NCI-H1105 treated with DMSO at 0.1 percent for 48 hours (cell line): ENCODE data around the gene KCNJ1.

ENCODE experiments used
- DNase-seq: peaks from one replicate; lab custom pipeline; 2025; lab: John Stamatoyannopoulos, UW

The KCNJ1 gene

DNA sequence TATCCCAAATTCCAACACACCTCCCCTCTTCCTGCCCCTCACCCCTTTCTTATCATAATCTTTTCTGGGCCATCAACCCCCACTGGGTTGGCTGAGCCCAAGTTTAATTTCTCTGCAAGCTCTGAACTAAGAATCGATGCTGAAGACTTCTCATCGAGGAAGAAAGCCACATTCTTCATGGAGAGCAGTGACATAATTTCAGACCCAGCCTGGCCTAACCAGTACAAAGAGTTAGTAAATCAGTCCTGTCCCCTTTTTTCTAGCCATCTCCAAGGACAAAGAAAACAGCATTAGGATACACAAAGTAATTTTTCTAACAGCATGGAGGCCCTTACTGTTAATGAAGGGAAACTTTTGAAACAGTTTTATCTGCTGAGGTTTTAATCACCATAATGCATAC, 45.0 kb downstream of the KCNJ1 start:
- DNase-seq: no peak

DNA sequence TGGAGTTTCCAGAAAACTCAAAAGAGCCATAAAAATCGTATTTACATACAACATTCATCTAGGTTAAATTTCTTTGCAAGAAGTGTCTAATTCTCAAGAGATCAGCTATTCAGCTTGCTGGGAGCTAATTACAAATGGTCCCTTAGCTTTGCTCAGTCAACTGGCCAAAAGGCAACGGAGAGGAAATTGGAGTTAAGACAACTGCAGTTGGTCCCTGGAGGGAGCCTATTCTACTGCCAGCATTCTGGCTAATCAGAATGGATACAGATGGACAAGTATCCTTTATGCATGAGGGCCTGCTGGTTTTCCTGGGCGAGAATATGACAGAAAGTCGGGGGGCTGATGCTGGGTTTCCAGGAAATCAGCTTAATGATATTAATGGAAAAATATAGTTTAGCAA, 45.5 kb downstream of the KCNJ1 start:
- DNase-seq: no peak

DNA sequence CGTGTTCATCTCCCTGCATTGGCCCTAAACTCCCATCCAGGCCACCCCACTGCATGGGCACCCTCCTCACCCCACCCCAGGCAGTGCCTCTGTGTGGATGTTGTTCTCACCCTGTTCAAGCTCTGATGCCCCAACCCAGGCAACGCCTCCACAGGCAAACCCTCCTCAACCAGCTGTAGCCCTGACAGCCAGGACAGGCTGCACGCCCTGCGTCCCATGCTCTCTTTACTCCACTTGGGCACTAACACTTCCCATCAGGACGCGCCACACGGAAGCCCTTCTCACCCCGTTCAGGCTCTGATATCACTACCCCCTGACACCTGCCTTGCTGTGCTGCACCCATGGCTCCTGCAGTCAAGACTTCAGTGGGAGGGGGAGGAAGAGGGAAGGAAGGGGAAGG, 47.9 kb downstream of the KCNJ1 start:
- DNase-seq: no peak

DNA sequence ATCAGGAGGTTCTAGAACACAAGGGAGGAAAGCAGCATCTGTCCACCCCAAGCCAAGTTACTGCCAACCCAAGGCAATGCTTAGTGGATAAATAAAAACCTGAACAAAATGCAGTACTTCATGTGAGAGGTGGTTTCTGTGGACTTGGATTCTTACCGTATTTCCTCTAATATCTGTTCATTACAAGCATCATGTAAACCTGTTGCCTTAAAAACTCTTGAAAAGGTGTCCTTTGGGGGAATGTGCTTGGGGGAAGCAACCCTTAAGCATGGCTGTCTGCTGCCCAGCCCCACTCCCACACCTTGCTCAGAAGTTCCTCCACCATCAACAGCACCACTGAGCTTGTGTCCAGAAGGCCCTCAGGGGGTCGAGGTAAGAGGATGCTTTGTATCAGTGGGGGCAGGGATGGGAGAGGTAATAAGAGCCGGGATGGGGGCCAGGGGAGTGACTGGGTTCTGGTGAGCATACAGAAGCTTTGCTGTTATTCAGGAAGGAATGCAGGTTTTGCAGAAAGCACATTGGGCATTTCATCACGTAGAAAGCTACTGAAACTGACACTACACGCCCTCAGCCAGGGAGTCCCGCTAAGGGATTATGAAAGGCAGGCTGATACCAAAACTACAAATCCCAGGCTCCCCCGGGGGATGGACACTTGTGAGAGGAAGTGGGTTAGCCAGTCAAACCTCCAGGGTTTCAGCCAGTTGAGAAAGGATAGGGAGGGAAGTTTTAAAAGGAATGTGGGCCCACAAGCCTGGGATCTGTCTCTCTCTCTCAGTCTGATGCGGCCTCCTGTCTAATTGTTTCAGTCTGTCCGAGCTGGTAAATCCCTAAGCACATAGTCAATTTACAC, 52.0 kb downstream of the KCNJ1 start:
- peak; percentile 28 for DNase-seq

DNA sequence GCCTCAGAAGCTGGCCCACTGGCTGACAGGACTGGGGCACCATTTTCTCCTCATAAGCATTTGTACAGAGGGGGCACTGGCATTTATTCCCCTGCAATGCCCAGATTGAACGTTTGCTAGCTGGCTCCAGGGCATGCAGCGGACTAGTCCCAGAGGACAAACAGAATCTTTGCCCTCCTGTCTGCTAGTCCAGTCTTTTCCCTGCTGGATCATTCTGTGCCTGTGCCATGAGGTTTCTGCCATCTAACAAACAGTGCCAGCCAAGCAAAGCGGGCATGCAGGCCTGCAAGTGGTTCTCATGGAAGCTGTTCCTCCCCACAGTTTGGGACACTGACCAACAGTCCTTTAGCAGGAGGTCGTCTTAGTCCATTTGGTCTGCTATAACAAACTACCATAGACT, 53.4 kb downstream of the KCNJ1 start:
- no peak for DNase-seq

DNA sequence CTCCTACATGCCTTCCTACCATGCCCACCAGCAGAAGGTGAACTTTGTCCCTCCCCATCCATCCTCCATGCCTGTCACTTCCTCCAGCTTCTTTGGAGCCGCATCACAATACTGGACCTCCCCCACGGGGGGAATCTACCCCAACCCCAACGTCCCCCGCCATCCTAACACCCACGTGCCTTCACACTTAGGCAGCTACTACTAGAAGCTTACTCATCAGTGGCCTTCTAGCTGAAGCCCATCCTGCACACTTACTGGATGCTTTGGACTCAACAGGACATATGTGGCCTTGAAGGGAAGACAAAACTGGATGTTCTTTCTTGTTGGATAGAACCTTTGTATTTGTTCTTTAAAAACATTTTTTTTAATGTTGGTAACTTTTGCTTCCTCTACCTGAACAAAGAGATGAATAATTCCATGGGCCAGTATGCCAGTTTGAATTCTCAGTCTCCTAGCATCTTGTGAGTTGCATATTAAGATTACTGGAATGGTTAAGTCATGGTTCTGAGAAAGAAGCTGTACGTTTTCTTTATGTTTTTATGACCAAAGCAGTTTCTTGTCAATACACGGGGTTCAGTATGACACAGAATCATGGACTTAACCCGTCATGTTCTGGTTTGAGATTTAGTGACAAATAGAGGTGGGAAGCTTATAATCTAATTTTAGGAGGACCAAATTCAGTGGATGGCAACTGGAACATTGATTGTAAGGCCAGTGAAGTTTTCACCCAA, 56.1 kb downstream of the KCNJ1 start:
- DNase-seq: no peak

DNA sequence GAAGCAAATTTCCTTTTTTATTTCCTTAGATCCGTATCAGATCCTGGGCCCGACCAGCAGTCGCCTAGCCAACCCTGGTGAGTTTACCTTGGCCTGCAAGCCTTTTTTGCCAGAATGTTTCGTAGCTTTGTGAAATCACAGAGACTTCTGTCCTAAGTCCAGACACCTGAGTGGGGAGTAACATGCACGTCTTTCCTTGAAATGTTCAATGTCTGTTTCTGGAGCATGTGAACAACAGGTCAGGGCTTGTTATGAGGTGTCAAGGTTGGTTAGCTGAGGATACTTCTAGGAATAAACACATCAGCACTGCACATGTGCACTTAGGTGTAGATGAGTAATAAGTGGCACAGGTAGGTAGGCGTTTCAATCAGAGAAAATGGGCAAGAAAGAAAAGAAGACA, 58.0 kb downstream of the KCNJ1 start:
- no peak for DNase-seq

DNA sequence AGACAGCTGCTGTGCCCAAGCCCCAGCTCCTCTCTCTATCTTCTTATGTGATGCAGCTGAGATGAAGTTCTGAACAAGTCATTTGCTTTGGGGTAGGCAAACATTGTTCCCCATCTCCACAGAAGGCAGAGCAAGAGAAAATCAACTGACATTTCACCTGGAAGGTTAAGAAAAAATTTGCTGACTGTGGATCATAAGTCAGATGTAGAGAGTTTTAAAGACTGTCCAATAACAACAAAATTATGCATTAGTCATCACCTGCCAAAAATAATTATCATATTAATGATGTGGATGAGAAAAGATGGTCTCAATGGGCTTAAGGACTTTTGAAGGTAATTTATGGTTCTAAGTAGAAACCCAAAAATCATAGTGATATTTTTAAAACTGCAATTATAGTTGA, 59.2 kb downstream of the KCNJ1 start:
- DNase-seq: no peak

DNA sequence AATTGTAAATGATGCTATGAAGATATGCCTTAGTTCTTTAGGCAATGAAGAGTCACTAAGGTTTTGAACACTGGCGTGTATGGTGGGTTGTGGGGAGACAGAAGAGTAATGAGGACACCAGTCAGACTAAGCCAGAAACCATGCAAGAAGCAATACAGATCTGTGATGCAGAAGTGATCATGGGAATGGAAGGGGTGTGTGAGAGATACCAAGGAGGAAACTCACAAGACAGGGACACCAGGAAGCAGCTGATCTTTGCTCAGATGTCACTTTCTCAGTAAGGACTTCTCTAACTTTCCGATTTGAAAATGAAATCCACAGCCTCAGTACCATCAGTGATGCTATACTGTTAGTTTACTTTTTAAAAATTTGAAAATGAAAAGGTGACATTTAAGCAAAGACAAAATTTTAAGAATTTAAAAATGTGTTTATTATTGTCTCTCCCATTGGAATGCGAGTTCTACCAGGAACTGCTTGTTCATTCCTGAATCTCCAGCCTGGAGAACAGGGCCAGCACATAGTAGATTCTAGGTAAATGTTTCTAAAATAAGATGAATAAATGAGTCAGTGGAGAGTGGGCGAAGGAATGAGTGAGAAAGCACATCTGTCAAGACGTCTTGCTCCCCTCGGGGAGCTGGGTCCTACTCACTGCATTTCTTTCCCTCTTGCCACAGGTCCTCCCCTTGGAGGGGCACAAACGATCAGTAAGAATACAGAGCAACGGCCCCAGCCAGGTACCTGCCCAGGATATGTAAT, 60.4 kb downstream of the KCNJ1 start:
- no peak for DNase-seq

DNA sequence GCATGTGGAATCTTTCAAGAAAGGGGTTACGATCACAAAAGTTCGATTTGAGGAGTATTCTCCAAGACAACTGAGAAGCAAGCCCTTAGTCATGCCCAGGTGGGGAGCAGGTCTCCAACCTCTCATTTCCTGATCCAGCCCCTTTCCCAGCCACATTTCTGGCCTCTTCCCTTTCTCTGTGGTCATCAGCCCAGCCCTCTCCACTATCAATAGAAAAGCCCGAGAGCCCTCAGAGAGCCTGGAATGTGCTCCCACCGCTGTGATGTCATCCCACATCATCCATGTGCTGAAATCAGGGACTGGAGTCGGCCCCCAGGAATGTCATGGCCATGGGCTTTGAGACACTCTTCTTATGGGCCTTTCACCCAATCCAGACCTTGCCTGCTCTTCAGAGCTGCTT, 62.6 kb downstream of the KCNJ1 start:
- no peak for DNase-seq

DNA sequence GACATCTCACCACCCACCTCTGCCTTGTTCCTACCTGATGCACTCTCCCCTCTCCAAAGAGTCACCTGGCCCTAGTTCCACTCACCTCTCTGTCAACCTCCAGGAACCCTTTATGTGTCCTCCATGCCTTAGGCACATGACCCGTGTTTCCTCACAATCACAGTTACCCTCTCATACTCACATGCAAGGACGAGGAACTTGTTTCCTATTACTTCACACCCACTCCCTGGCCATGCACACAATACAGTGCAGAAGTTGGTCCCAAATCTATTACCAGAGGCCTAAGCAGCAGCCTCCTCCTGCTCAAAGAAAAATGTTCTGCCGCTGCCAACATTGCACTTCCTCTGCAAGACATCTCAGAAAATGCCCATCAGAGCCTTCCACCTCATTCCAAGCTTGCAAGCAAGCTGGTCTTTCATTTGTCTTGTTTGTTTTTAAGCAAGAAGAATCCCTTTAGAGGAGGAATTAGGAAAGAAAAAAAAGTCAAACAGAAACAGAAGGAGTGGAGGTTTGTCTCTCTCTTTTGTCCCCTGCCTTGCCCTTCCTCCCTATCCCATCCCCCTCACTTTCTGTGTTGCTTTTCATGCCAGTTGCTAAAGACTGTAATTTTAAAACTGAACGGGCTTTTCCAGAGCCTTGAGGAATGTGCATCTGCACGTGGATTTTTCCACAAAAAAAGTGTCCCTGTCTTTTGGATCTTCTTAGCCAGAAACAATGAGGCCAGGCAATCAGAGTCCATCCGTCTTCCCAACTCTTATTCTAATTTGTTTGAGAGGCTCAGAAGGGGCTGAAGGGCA, 63.4 kb downstream of the KCNJ1 start:
- DNase-seq: no peak

DNA sequence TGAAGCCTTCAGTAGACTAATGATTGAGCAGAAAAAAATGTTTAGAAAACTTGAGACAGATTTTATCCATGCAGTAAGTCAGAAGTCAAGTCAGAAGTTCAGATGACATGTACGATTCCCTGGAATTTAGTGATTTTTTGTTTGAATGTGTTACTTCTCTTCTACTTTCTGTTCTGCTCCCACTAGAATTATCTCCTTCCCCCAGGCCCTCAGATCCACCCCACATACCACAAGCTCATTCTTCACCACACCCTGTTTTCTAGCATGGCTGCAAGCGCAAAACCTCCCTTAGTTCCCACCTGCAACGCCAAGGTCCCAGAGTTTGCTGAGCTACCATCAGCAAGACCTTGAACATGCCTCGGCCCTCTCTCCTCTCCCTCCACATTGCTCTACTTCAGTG, 64.1 kb downstream of the KCNJ1 start:
- no peak for DNase-seq

DNA sequence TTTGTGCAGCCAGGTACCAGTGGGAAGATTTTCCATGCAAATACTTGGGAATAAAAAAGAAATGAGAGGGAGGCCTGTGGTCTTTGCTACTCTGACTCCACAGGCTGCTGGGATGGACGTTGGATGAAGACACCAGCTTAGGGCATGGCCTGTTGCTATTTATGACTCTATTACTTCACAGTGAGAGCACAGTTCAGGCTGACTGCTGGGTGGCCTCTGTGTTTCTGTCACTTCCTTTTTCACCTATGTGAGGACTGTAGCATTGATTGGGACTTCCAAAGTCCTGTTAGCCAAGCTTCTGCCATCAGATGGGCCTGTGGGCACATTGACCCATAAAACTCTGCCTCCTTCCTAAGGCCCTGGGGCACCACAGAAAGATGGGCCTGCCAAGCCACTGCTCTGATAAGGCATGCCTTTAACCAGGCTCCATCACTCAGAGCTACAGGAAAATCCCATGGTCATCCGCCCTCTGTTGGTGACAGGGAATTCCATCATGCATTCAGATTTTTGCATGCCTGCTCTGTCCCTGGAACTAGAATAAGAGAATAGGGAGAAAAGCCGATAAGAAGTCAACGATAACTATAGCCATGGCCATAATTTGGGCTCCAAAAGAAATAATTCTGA, 64.6 kb downstream of the KCNJ1 start:
- DNase-seq: peak; percentile 37

DNA sequence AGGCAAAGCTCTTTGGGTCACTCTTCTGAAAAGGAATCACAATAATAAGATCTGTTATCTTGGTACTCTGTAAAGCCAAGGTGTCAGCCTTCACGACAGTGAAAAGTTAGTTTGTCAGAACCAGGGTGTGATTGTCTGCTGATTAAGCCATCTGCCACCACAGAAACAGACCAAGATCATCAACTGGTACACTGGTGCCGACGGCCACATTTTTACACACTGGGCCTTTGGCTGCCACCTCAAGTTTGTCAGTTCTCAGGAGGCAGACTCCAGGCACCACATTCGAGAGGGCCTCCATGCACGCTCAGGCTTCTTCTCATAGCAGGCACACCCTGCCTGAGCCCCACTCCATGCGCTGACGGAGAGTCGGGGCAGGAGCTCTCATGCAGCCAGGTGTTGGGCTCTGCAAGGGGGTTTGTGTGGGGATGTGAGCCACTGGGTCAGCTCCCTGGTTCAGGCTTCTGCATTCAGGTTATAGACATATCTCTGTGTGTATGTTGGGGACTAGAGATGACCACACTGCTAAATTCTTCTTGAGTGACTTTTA, 66.2 kb downstream of the KCNJ1 start:
- no peak for DNase-seq

DNA sequence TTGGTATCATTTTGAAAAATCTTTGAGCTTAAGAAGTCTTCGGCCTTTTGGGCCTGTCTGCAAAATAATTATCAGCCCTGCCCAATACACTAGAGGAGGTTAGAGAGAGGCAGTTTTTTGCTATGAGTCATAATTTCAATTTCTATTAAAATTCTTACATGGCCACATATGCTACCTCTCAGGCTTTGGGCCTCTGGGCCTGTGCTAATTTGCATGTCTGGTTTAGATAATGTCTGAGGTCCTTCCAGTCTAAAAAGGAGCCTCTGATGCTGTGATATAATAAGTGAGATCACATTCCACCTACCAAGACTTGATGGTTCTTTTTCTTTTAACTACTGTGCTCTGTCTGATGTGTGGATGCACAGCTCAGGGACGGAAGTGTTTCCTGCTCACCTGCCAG, 70.8 kb downstream of the KCNJ1 start:
- DNase-seq: no peak

DNA sequence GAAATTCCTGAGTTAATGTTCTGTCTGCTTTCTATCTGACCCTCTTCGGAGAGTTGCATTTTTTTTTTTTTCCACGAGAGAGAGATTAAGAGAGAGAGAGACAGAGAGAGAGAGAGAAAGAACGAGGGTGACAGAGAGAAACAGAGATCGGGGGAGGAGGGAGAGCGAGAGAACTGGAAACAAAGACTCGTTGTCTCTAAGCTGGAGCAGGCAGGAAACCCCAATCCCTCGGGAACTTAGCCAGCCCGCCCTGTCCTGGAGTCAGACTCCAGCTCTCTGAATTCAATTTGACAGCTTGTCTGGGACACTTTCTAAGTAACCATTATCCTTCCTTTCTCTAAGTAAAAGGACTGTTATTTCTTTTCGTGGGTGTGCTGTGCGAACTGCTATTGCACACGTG, 76.9 kb downstream of the KCNJ1 start:
- no peak for DNase-seq

DNA sequence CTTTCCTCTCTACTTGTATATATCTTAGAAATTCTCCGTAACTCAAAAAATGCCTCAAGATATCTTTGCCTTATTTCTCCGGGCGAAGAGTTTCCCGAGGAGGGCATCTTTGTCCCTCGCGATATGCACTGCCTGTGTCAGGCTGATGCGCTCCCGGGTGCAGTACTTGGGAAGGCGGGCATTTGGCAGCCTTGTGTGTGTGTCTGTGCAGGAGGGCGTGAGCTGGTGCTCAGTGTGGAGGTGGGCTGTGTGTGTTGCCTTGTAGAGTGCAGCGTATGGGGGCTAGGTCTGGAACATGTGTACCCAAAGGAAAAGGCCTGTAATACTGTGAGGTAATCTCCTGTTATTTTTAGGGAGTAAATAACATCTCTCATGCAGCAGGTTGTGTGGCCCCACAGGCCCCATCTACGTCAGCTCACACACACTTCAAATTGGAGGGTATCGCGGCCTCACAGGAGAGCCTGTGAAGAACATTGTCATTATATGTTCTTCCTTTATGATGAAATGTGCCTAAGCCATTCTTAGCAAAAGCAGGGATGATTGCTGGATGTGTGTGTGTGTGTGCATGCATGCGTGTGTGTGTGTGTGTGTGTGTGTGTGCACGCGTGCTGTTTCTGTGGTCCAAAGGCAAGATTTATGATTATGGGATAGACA, 77.5 kb downstream of the KCNJ1 start:
- DNase-seq: no peak
